NCI-H526 treated with DMSO at 0.1 percent for 48 hours (cell line): ENCODE measurements around the gene WDR45B.
"Not testable (repeated sequence)": the region's sequence is repeated elsewhere in the genome, so short reads cannot be mapped to it uniquely, and the experiment has no call there.

Experiments used
- DNase-seq: peaks from one replicate; lab custom pipeline; 2025; lab: John Stamatoyannopoulos, UW

WDR45B gene

DNA sequence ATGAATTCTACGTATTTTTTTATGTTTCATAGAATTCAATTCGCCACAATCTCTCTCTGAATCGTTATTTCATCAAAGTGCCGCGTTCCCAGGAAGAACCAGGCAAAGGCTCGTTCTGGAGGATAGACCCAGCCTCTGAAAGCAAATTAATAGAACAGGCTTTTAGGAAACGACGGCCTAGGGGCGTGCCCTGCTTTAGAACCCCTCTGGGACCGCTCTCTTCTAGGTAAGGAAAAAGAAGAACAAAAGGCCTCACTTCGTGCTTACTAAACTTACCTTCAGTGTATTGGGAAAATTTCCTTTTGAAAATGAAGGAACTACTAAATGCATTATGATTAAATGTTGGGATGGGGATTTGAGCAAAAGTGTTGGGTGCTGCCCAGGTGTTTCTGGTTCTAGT, 65.5 kb downstream of the WDR45B start:
- DNase-seq, result no peak

DNA sequence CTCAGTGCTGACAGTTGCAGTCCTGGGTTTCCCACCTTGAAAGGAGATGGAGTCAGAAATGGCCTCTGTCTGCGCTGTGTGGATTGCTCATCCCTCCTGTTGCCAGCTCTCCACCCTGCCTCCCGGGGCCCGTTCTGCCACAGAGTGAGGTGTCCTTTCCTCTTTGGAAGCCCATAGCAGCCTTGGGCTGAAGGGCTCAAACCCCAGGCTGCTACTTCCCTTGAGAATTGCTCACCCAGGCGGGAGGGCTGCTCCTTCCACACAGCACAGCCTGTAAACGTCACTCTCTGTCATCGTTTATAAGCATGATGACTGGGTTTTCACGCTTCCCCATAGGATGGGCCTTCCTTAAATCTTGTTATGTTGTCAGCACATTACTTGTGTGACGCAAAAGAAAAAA, 66.0 kb downstream of the WDR45B start:
- DNase-seq, result no peak

DNA sequence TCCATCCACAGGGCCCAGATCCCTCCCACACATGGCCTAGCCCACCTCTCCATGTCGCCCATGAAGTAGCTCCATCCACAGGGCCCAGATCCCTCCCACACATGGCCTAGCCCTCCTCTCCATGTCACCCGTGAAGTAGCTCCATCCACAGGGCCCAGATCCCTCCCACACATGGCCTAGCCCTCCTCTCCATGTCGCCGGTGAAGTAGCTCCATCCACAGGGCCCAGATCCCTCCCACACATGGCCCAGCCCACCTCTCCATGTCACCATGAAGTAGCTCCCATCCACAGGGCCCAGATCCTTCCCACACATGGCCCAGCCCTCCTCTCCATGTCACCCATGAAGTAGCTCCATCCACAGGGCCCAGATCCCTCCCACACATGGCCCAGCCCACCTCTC, 68.3 kb downstream of the WDR45B start:
- not testable (repeated sequence) for DNase-seq

DNA sequence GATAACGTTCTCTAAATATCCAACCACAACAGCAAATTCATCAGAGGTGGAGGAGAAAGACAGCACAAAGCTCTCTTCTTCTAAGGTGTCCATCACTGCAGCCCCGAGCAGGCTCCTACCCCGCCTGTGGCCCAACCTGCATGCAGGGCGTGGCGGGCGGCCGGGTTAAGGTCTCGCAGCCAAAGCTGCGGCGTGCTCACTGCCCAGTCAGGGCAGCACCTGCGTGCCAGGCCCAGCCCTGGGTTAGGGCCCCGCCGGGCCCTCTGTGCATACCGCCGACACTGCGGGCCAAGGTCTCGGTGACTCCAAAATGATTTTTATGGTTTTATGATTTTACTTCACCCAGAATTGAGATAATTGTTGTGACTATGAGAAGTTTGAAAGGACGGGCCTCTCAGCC, 70.9 kb downstream of the WDR45B start:
- DNase-seq, result no peak

DNA sequence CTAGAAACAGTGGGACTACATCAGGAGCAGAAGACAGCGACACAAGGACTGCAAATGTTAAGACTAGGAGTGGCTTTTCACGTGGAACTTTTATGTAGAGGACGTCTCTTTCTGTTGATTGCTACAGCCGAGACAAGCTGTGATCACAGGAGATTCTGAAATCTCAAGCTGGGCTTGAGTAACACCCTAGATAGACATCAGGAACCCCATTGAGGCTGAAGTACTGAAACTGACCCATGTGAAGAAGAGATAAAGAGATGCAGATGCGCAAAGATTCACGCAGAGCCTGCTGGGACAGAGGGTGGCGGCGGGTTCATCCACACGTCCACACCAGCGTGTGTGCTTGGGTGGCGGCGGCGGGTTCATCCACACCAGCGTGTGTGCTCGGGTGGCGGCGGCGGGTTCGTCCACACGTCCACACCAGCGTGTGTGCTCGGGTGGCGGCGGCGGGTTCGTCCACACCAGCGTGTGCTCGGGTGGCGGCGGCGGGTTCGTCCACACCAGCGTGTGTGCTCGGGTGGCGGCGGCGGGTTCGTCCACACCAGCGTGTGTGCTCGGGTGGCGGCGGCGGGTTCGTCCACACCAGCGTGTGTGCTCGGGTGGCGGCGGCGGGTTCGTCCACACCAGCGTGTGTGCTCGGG, 72.5 kb downstream of the WDR45B start:
- DNase-seq, result not testable (repeated sequence)

DNA sequence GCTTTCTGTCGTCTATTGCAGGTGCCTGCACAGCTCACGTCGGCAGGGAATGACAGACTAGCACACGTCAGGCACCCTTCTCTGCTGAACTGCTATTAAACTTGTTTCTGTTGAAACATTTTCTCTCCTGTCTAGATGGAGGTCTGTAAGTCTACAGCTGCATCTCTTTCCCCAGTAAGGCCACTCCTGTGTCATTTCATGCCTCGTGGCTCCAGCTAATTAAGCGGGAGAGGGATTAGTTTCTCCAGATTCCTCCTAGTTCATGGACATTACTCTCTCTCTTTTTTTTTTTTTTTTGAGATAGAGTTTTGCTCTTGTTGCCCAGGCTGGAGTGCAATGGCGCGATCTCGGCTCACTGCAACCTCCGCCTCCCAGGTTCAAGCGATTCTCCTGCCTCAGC, 74.2 kb downstream of the WDR45B start:
- DNase-seq, result no peak

DNA sequence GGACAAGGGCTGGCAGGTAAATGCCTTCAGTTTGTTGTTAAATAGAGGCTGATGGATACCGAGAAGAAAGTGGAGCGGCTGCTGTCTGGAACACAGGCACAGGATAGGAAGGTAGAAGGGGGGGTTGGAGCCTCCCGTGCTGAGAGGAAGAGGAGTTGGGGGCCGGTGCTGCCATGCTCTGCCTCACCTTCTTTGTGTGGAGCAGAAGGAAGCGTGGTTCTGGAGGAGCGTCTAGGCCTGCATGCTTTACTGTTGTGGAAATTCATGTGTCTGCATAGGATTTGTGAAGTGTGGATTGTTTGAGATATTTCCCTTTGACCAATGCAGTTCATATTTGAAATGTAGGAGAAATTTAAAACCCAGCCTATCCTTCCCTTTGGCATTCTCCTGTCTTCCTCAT, 76.4 kb downstream of the WDR45B start:
- DNase-seq, result no peak

DNA sequence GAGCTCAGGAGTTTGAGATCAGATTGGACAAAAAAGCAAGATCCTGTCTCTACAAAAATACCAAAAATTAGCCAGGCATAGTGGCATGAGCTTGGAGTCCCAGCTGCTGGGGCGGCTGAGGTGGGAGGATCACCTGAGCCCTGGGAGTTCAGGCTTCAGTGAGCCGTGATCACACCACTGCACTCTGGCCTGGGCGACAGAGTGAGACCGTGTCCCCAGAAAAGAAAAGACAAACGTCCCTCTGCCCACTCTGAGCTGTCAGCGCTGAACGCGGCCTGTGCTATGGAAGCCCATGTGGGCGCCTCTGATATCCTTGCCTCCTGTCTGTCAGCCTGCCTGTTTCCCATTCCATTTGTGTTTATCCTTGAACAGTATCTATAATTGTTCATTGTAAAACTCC, 78.0 kb downstream of the WDR45B start:
- no peak for DNase-seq

DNA sequence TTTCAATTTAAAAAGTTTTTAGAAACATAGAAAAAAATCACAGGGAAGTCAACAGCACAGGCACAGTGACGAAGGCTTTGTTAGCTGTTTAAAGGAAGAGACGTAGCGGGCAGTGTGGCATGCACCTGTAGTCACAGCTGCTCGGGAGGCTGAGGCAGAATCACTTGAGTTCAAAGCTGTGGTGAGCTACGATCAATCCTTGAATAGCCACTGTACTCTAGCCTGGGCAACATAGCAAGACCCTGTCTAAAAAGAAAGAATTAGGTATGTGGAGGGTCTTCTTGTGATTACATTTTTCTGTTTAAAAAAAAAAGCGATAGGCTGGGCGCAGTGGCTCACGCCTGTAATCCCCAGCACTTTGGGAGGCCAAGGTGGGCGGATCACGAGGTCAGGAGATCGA, 78.6 kb downstream of the WDR45B start:
- no peak for DNase-seq

DNA sequence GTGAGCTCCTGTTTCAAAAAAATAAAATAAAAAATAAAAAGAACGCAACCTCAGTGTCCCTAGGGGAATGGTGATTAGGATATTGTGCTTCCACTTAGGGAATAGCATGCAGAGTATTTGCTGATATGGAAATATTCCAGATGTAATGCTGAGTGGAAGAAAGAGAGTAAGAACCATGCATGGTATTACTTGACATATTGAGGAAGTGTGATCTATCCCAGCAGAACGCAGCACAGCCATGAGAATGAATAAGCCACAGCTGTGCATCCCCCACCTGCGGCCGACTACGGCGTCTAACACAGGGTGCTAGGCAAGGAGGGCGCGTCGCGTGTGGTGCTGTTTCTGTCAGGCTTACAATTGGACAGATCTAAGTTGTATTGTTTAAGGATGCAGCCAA, 79.2 kb downstream of the WDR45B start:
- DNase-seq, result no peak

DNA sequence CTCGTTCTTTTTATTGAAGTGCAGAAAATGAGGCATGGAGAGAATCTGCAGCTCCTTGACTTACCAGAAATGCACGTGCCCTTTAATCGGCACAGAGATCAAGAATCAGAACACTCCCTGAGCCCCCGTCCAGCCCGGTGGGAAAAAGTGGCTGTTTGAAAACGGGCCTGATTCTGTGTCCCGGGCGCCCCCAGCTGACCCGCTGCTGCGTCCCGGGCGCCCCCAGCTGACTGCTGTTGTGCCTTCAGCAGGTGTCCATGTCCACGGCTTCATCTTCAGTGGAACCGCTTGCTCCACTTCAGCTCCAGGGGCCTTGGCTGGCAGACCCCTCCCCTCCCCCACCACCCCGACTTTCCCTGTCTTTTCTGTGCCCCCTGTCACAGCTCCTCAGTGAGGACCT, 81.0 kb downstream of the WDR45B start:
- no peak for DNase-seq

DNA sequence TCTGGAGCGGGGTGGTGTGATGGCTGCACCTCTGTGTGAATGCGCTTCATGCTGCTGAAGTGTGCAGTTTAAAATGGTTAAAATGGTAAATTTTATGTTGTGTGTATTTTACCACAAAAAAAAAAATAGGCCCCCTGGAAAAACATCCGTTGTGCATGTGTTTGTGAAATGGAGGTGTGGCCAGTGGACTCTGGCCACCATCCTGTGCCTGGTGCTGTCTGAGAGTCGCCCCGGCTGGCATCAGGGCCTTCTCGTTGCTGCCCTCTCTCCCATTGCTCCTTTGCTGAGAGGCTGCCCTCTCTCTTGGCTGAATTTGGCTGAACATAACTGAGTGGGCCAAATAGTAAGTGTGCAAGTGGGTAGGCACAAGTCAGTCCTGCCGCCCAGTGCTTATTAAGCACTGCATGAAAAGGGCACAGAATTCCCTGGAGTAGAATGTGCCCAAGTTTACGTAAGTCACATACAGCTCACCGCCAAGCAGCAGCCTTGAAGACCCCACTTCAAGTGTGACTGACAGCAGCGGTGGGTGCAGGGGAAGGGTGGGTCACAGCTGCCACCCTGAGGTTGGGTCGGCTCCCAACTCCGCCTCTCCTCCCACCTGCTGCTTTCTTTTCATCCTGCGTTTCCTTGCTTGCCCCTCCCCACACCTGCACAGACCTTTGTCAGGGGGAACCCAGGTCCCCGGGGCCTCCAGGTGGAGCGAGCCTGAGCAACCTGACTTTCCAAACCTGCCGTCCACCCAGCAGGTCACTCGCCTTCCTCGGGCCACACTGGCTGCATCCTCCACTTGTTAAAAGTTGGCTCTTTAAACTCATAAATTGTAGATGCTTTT, 81.9 kb downstream of the WDR45B start:
- DNase-seq, result no peak

DNA sequence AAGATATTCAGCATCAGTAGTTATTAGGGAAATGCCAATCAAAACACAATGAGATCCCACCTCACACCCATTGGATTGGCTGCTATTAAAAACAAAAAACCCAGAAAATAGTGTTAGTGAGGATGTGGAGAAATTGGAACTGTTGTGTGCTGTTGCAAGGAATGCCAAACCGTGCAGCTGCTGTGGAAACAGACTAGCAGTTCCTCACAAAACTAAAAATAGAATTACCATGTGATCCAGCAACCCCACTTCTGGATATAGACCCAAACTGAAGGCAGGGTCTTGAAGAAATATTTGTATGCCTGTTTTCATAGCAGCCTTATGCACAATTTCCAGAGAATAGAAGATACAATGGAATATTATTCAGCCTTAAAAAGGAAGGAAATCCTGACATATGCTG, 82.7 kb downstream of the WDR45B start:
- DNase-seq, result no peak
